Peyer's patch (tissue), 4 donors: ENCODE data around the gene FAM237A.

Source experiments
- POLR2A ChIP-seq, 2 donors: fragments of 450-650 bp; IDR thresholded peaks; one replicate each; pipeline ENCODE4 v1.5.1; 2017; ENCODE audit warnings: antibody characterized with exemption in 2 of 2, mild to moderate bottlenecking in 2 of 2, moderate library complexity in 2 of 2
- TF ChIP-seq, protein P1 (sequence below), 6 experiments: fragments of 450-650 bp in 4 of 6; fragments of 200-600 bp in 2 of 6; sonication (generic) in 1 of 6; IDR thresholded peaks; one replicate each; pipeline ENCODE4 v1.5.1; 2017 to 2019; ENCODE audit warnings: antibody characterized with exemption in 6 of 6, mild to moderate bottlenecking in 3 of 6, moderate library complexity in 1 of 6

DNA sequence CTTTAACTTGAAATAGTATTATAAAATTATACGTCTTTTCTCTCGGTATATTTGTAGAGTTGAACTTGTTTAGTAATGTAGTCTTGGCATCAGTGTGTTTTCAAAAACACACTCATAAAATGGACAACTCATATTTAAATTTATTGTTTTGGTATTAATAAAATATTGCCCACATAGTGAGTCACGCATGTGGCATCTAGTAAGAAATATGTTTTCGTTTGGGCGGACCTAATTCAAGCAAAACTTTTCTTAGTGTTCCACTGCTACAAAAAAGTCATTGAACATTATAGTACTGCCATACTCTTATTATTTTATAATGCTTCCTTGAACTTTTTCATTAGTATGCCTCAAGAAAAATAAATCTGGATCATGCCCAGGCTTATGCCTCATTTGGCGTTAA lies 31.1 kb upstream of the FAM237A start:
- TF ChIP-seq, protein P1, sequence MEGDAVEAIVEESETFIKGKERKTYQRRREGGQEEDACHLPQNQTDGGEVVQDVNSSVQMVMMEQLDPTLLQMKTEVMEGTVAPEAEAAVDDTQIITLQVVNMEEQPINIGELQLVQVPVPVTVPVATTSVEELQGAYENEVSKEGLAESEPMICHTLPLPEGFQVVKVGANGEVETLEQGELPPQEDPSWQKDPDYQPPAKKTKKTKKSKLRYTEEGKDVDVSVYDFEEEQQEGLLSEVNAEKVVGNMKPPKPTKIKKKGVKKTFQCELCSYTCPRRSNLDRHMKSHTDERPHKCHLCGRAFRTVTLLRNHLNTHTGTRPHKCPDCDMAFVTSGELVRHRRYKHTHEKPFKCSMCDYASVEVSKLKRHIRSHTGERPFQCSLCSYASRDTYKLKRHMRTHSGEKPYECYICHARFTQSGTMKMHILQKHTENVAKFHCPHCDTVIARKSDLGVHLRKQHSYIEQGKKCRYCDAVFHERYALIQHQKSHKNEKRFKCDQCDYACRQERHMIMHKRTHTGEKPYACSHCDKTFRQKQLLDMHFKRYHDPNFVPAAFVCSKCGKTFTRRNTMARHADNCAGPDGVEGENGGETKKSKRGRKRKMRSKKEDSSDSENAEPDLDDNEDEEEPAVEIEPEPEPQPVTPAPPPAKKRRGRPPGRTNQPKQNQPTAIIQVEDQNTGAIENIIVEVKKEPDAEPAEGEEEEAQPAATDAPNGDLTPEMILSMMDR (IDR thresholded peaks at IDR 0.05), result no peak
- no peak for TF ChIP-seq POLR2A (IDR thresholded peaks at IDR 0.05)
